T-cell (primary cell): Measurements from ENCODE around the gene AQP6. TPM values are rescaled to one million over a fixed set of nuclear protein-coding genes. Genes with fewer than 3 reads are reported as not detected.

Source experiments
- ATAC-seq, 4 experiments: fragments of 200-7000 bp in 3 of 4; fragments of 150-1000 bp in 1 of 4; cut with Tn5 transposase; replicated peaks in 1 of 4; 1 replicate in 3 of 4; 2 replicates in 1 of 4; pipeline ENCODE4 v1.10.0; 2021; ENCODE audit warnings: moderate library complexity in 3 of 4, mild to moderate bottlenecking in 2 of 4, moderate number of reproducible peaks in 1 of 4
- CTCF ChIA-PET, 2 donors: fragments of 300-600 bp; sonication (Branson Sonifier 250); formaldehyde crosslinking; loops; one replicate each; lab custom pipeline; 2022; ENCODE audit warnings: antibody characterized with exemption in 2 of 2; lab: Charles Lee
- POLR2A ChIA-PET, 2 donors: fragments of 300-600 bp; sonication (Branson Sonifier 250); formaldehyde crosslinking; loops; one replicate each; lab custom pipeline; 2022; ENCODE audit warnings: antibody characterized with exemption in 2 of 2; lab: Charles Lee
- DNase-seq, 35 experiments: peaks; one replicate each; pipeline versions ENCODE4 v3.0.0 to v3.0.0-alpha.2; 2013 to 2023
- H3K27ac ChIP-seq: one replicate; pipeline ENCODE4 v1.5.1; 2013; ENCODE audit warnings: low read length
- H3K27me3 ChIP-seq, 2 experiments: replicated peaks in 1 of 2; 1 replicate in 1 of 2; 2 replicates in 1 of 2; pipeline versions ENCODE4 v1.6.1 to v1.7.0; 2013; ENCODE audit warnings: low read length in 1 of 2, mixed read lengths in 1 of 2; ENCODE audit not compliant: control insufficient read depth in 2 of 2, insufficient read depth in 2 of 2; ENCODE audit errors: extremely low read depth in 1 of 2
- H3K36me3 ChIP-seq, 2 donors: 1 replicate in 1 of 2; 2 replicates in 1 of 2; pipeline versions ENCODE4 v1.6.1 to v1.7.0; 2013; ENCODE audit warnings: low read length in 1 of 2; ENCODE audit not compliant: control insufficient read depth in 2 of 2, insufficient read depth in 1 of 2; ENCODE audit errors: extremely low read depth in 1 of 2
- H3K4me1 ChIP-seq, 2 experiments: 1 replicate in 1 of 2; 2 replicates in 1 of 2; pipeline versions ENCODE4 v1.6.1 to v1.7.0; 2013; ENCODE audit warnings: low read length in 2 of 2, mixed read lengths in 1 of 2; ENCODE audit not compliant: insufficient read depth in 2 of 2, control insufficient read depth in 1 of 2; ENCODE audit errors: extremely low read depth in 1 of 2
- H3K4me3 ChIP-seq, 2 donors: 1 replicate in 1 of 2; 2 replicates in 1 of 2; pipeline versions ENCODE4 v1.5.1 to v1.7.0; 2013; ENCODE audit warnings: mild to moderate bottlenecking in 2 of 2, low read length in 1 of 2, moderate library complexity in 1 of 2; ENCODE audit not compliant: control insufficient read depth in 1 of 2; ENCODE audit errors: extremely low read depth in 1 of 2
- H3K9me3 ChIP-seq: 2 replicates; pipeline ENCODE4 v1.7.0; 2013
- H3K27ac Mint-ChIP-seq, 2 donors: one replicate each; pipeline ENCODE4 v1.8.0; 2020 to 2021; ENCODE audit warnings: mild to moderate bottlenecking in 2 of 2, mixed read lengths in 2 of 2
- H3K27me3 Mint-ChIP-seq, 2 donors: one replicate each; pipeline ENCODE4 v1.8.0; 2021 to 2022; ENCODE audit warnings: mixed read lengths in 2 of 2
- H3K36me3 Mint-ChIP-seq: one replicate; pipeline ENCODE4 v1.8.0; 2021; ENCODE audit warnings: mixed read lengths
- H3K4me1 Mint-ChIP-seq, 3 donors: one replicate each; pipeline ENCODE4 v1.8.0; 2020 to 2022; ENCODE audit warnings: mixed read lengths in 3 of 3, mild to moderate bottlenecking in 1 of 3
- H3K4me3 Mint-ChIP-seq, 3 donors: one replicate each; pipeline ENCODE4 v1.8.0; 2020 to 2022; ENCODE audit warnings: mild to moderate bottlenecking in 3 of 3, mixed read lengths in 3 of 3, moderate library complexity in 3 of 3
- H3K9me3 Mint-ChIP-seq, 3 donors: one replicate each; pipeline ENCODE4 v1.8.0; 2020 to 2022; ENCODE audit warnings: mixed read lengths in 3 of 3
- WGBS: methylation state at CpG from one replicate; pipeline ENCODE4 v1.1.5; 2013; ENCODE audit warnings: missing lambda C conversion rate; ENCODE audit not compliant: insufficient coverage; 5-methylcytosine and 5-hydroxymethylcytosine counted together
- total RNA-seq, 35 experiments: library from RNA in 6 of 35; stranded (reverse) in 6 of 35; fragments of 120-200 nt in 1 of 35; gene quantifications; one replicate each; pipeline versions ENCODE4 v1.2.1 to v1.2.4 and lab custom pipeline; 2013 to 2026

The AQP6 gene
- total RNA-seq, 5 donors from 2014 or later (not counting 1 experiment from before 2014, with no cell fraction given): not detected

DNA sequence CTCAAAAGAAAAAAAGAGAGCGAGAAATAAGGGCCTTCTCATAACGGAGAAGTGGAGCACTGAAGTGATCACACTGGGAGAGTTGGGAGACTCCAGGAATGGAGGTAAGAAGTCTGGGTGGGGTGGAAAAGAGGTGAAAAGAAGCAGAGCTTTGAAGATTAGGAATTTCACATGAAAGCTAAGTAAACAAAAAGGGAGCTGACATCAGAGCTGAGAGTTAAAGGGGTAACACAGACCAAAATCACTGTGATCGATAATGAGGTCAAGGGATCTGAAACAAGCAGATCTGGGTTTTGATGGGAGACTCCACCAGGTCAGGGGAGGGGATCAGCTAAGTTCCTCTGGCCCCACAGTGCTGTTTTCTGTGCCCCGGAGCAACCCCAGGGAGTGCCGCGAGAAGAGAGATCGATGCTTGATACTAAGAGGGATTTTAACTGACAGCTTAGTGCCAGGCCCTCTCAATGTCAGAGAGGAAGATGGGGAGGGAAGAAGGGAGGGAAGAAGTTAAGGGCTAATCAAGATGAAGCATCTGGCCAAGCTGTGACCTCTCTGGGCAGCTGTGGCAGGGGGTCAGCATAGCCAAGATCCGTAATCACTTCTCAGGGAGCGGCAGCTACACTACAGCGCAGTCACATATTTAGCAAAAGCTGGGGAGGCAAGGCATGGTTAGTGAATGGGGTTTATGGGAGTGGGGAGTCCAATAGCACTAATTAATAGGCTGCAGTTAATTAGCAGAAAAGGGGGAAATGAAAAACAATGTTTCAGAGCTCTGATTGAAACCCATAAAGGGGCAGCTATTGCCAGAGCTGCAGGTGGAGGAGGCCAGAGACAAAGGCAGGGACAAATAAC lies 8.0 kb downstream of the AQP6 start:
- H3K4me1 ChIP-seq: no peaks in the 10 kb centered on the region
- H3K27me3 Mint-ChIP-seq: no peaks in the 10 kb centered on the region
- DNase-seq (no peak), ATAC-seq (no peak)
- WGBS: 93% methylated on average over 8 of the region's 10 CpGs
- no peak overlapping the region for H3K4me3 ChIP-seq
- H3K9me3 Mint-ChIP-seq: no peaks in the 10 kb centered on the region
- no peaks in the 10 kb centered on the region for H3K36me3 Mint-ChIP-seq
- CTCF ChIA-PET: interaction anchor here (0.6 to 0.9 kb wide), 5 partner anchors 13 to 933 kb away, joined by 3 read pairs; no protein-coding TSS in a partner anchor
- H3K27me3 ChIP-seq: no peaks in the 10 kb centered on the region
- no peak overlapping the region for H3K27ac ChIP-seq
- no peak overlapping the region for H3K4me3 Mint-ChIP-seq
- H3K27ac Mint-ChIP-seq: no peak overlapping the region
- no peaks in the 10 kb centered on the region for H3K9me3 ChIP-seq
- no peaks in the 10 kb centered on the region for H3K4me1 Mint-ChIP-seq
- POLR2A ChIA-PET: no interaction called here
- no peaks in the 10 kb centered on the region for H3K36me3 ChIP-seq

DNA sequence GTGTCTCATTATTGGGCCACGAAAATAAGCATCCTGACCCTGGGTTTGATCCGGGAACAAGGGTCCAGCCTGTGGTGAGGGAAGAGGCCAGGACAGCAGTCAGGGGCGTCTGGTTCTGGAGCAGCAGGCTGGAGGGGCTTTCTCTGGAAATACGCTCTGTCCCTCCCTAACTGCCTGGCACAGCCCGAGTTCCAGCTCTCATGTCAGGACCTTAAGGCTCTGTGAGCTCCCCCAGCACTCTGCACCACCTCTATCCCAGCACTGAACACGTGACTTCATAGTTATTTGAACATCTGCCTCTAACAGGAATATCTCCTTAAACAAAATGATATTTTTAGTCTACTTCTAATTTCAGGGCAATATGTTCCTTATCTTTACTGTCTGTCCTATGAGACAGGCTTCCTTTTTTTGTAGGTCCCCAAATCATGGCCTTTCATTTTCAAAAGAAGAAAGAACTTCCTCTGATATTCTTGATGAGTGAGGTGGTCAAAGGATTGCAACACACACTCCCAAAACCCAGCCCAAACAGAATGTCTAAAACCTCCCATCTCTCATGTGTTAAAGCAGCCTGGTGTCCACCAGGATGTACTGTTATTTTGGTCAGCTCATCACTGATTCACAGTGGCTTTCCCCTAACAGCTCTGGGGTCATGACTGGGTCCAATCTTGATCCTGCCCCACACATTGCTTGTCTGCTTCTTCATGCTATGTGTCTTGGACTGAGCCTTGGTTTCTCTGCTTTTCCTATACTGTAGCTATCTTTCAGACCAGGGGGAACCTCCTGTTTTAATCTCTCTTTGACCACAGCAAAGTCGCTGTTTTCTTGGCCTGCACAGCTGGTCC lies 9.7 kb downstream of the AQP6 start:
- Mint-ChIP-seq H3K27me3 (no peaks in the 10 kb centered on the region), H3K9me3 (no peaks in the 10 kb centered on the region), H3K27ac (no peak overlapping the region), H3K4me3 (no peak overlapping the region), H3K36me3 (no peaks in the 10 kb centered on the region), H3K4me1 (no peaks in the 10 kb centered on the region)
- ChIA-PET CTCF (interaction anchor here in 1 of 2 donors (0.5 to 0.6 kb wide), 2 partner anchors 677 to 702 kb away, joined by 3 to 5 read pairs; no protein-coding TSS in a partner anchor), POLR2A (interaction anchor here in 1 of 2 donors (0.6 kb wide), 1 partner anchor 265 kb away, joined by 3 read pairs; no protein-coding TSS in a partner anchor)
- 83% methylated on average over 3 of the region's 7 CpGs for WGBS
- Histone ChIP-seq H3K4me3 (no peak overlapping the region), H3K4me1 (no peaks in the 10 kb centered on the region), H3K36me3 (peaks cover 0 to 2% of the 10 kb centered on the region in 2 donors), H3K27ac (no peak overlapping the region), H3K9me3 (no peaks in the 10 kb centered on the region), H3K27me3 (no peaks in the 10 kb centered on the region)
- DNase-seq (no peak), ATAC-seq (no peak)

- Mint-ChIP-seq H3K4me1 (no peaks in the 10 kb centered on the region), H3K27me3 (no peaks in the 10 kb centered on the region), H3K27ac (no peak overlapping the region), H3K4me3 (no peak overlapping the region), H3K9me3 (no peaks in the 10 kb centered on the region), H3K36me3 (peaks cover 8% of the 10 kb centered on the region)
- H3K4me1 ChIP-seq: no peaks in the 10 kb centered on the region
- POLR2A ChIA-PET: no interaction called here
- H3K27me3 ChIP-seq: no peaks in the 10 kb centered on the region
- H3K27ac ChIP-seq: no peak overlapping the region
- CTCF ChIA-PET: no interaction called here
- DNase-seq: no peak
- no peaks in the 10 kb centered on the region for H3K9me3 ChIP-seq
- H3K36me3 ChIP-seq: peaks cover 0 to 3% of the 10 kb centered on the region in 2 donors
- WGBS: 28% methylated on average over 4 of the region's 8 CpGs
- no peak for ATAC-seq
- no peak overlapping the region for H3K4me3 ChIP-seq
These were observed 11.1 kb downstream of the AQP6 start for GRCh38 chr12:49983892-49984291.

DNA sequence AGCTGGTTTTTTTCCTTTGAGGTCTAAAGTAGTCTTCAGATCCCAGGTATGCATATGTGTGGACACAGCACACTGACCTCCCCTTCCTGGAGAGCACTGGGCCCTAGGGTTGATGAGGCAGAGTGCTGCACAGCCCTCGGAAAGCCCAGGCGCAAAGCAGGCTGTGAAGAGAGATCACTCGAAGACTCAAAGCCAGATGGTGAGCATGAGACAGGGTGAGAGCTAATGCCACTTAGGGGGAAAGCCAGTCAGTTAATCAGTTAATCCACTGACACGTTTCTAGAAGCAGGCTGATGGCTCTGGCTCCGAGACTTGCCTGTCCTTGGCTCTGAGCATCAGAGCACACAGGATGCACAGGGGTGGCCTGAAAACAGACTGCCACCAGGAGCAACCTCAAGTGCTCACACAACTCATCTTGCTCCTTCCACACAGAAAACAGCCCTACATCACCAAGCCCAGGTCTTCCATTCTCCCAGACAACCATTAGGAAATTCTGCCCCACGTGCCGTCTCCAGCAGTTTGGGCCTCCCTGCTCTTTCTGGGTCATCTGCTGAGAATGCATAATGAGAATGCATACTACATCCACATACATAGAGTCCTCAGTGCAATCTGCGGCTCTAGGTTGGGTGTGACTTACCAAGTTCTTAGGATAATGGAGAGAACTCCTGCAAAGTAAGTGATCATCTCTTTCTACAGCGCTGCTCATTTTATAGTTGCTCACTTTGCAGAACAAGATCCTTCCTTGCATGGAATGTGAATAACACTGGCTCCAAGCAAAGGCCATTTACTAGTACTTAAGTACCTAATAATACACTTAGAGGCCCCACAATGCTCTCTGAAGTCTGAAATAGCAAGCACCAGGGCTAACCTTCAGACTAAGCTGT lies 12.0 kb downstream of the AQP6 start:
- Histone ChIP-seq H3K9me3 (no peaks in the 10 kb centered on the region), H3K27ac (no peak overlapping the region), H3K27me3 (no peaks in the 10 kb centered on the region), H3K4me3 (no peak overlapping the region), H3K4me1 (no peaks in the 10 kb centered on the region), H3K36me3 (peaks cover 0 to 5% of the 10 kb centered on the region in 2 donors)
- Mint-ChIP-seq H3K36me3 (peaks cover 8% of the 10 kb centered on the region), H3K27ac (no peak overlapping the region), H3K4me3 (no peak overlapping the region), H3K27me3 (no peaks in the 10 kb centered on the region), H3K4me1 (no peaks in the 10 kb centered on the region), H3K9me3 (no peaks in the 10 kb centered on the region)
- ATAC-seq (no peak), DNase-seq (no peak)
- POLR2A ChIA-PET: no interaction called here
- WGBS: 92% methylated on average over 5 of the region's 9 CpGs
- CTCF ChIA-PET: no interaction called here

GRCh38 chr12:49985981-49986380 lies 13.2 kb downstream of the AQP6 start:
- H3K27ac ChIP-seq: no peak overlapping the region
- H3K9me3 ChIP-seq: no peaks in the 10 kb centered on the region
- WGBS: no CpG with 5 or more reads among the region's 5 CpGs
- Mint-ChIP-seq H3K4me3 (no peak overlapping the region), H3K9me3 (no peaks in the 10 kb centered on the region), H3K4me1 (no peaks in the 10 kb centered on the region), H3K27ac (no peak overlapping the region), H3K27me3 (no peaks in the 10 kb centered on the region), H3K36me3 (peaks cover 8% of the 10 kb centered on the region)
- CTCF ChIA-PET: interaction anchor here in 1 of 2 donors (1.0 kb wide), 2 partner anchors 19 to 70 kb away, joined by 3 read pairs; no protein-coding TSS in a partner anchor
- POLR2A ChIA-PET: no interaction called here
- ATAC-seq: no peak
- H3K4me1 ChIP-seq: no peaks in the 10 kb centered on the region
- no peak overlapping the region for H3K4me3 ChIP-seq
- no peak for DNase-seq
- peaks cover 0 to 12% of the 10 kb centered on the region in 2 donors for H3K36me3 ChIP-seq
- no peaks in the 10 kb centered on the region for H3K27me3 ChIP-seq
